Neural progenitor cell (in vitro differentiated cells): ENCODE measurements around the gene PDLIM5. TPM values are rescaled to one million over a fixed set of nuclear protein-coding genes. Genes with fewer than 3 reads are reported as not detected.
"Not testable (repeated sequence)": the region's sequence is repeated elsewhere in the genome, so short reads cannot be mapped to it uniquely, and the experiment has no call there.

Experiments
- DNase-seq: peaks from one replicate; pipeline ENCODE4 v3.0.0-alpha.2; 2016; ENCODE audit warnings: low spot score
- H2AFZ ChIP-seq: fragments of 200-600 bp; sonication (generic); replicated peaks from 2 replicates; pipeline ENCODE4 v1.6.1; 2016; ENCODE audit warnings: antibody characterized with exemption
- H3F3A ChIP-seq: fragments of 200-600 bp; sonication (generic); 2 replicates; pipeline ENCODE4 v1.6.1; 2016; ENCODE audit warnings: antibody characterized with exemption, low read depth
- H3K27ac ChIP-seq: fragments of 200-600 bp; sonication (generic); 2 replicates; pipeline ENCODE4 v1.5.1; 2016; ENCODE audit warnings: mild to moderate bottlenecking
- H3K27me3 ChIP-seq: fragments of 200-600 bp; sonication (generic); 2 replicates; pipeline ENCODE4 v1.6.1; 2016; ENCODE audit warnings: mild to moderate bottlenecking, moderate library complexity
- H3K36me3 ChIP-seq: fragments of 200-600 bp; sonication (generic); 2 replicates; pipeline ENCODE4 v1.5.1; 2016
- H3K4me1 ChIP-seq: fragments of 200-600 bp; sonication (generic); 2 replicates; pipeline ENCODE4 v1.6.1; 2016; ENCODE audit warnings: mixed run types
- H3K4me2 ChIP-seq: fragments of 200-600 bp; sonication (generic); 2 replicates; pipeline ENCODE4 v1.6.1; 2016
- H3K4me3 ChIP-seq: fragments of 200-600 bp; sonication (generic); 2 replicates; pipeline ENCODE4 v1.5.1; 2016
- H3K79me2 ChIP-seq: fragments of 200-600 bp; sonication (generic); 2 replicates; pipeline ENCODE4 v1.6.1; 2016; ENCODE audit warnings: low read depth
- H3K9ac ChIP-seq: fragments of 200-600 bp; sonication (generic); 2 replicates; pipeline ENCODE4 v1.6.1; 2016
- H3K9me3 ChIP-seq: fragments of 200-600 bp; sonication (generic); 2 replicates; pipeline ENCODE4 v1.5.1; 2016; ENCODE audit warnings: low read depth
- H4K20me1 ChIP-seq: fragments of 200-600 bp; sonication (generic); 2 replicates; pipeline ENCODE4 v1.6.1; 2016; ENCODE audit warnings: low read depth
- H3K27ac Mint-ChIP-seq: 3 replicates; pipeline ENCODE4 v1.8.0; 2021; ENCODE audit warnings: mixed read lengths
- H3K27me3 Mint-ChIP-seq: 2 replicates; pipeline ENCODE4 v1.8.0; 2022; ENCODE audit warnings: low read depth, mild to moderate bottlenecking, inconsistent platforms, moderate library complexity, mixed read lengths; ENCODE audit not compliant: insufficient read depth
- H3K36me3 Mint-ChIP-seq: 3 replicates; pipeline ENCODE4 v1.8.0; 2021; ENCODE audit warnings: mixed read lengths
- H3K4me1 Mint-ChIP-seq: 3 replicates; pipeline ENCODE4 v1.8.0; 2021; ENCODE audit warnings: mixed read lengths
- H3K4me3 Mint-ChIP-seq: 3 replicates; pipeline ENCODE4 v1.8.0; 2021; ENCODE audit warnings: mild to moderate bottlenecking, moderate library complexity, mixed read lengths
- H3K9me3 Mint-ChIP-seq: 3 replicates; pipeline ENCODE4 v1.8.0; 2020; ENCODE audit warnings: mixed read lengths
- EZH2 ChIP-seq: fragments of 200-600 bp; sonication (generic); IDR thresholded peaks from 2 replicates; pipeline ENCODE4 v1.6.1; 2017; ENCODE audit warnings: antibody characterized with exemption, mild to moderate bottlenecking, moderate library complexity
- EZH2phosphoT487 ChIP-seq: fragments of 200-600 bp; sonication (generic); IDR thresholded peaks from 2 replicates; pipeline ENCODE4 v1.6.1; 2017; ENCODE audit warnings: antibody characterized with exemption
- total RNA-seq: library from RNA; depleted of rRNA; stranded (reverse); fragments of >200 nt; gene quantifications from 2 replicates; pipeline ENCODE4 v1.2.3, GENCODE V29; 2015; ENCODE audit warnings: low replicate concordance
- TF ChIP-seq, protein P1 (sequence below): fragments of 200-600 bp; sonication (generic); IDR thresholded peaks from 2 replicates; pipeline ENCODE4 v1.5.1; 2017; ENCODE audit warnings: antibody characterized with exemption, mild to moderate bottlenecking

Gene PDLIM5
- total RNA-seq, 1 donor from 2014 or later: 68.4 TPM

DNA sequence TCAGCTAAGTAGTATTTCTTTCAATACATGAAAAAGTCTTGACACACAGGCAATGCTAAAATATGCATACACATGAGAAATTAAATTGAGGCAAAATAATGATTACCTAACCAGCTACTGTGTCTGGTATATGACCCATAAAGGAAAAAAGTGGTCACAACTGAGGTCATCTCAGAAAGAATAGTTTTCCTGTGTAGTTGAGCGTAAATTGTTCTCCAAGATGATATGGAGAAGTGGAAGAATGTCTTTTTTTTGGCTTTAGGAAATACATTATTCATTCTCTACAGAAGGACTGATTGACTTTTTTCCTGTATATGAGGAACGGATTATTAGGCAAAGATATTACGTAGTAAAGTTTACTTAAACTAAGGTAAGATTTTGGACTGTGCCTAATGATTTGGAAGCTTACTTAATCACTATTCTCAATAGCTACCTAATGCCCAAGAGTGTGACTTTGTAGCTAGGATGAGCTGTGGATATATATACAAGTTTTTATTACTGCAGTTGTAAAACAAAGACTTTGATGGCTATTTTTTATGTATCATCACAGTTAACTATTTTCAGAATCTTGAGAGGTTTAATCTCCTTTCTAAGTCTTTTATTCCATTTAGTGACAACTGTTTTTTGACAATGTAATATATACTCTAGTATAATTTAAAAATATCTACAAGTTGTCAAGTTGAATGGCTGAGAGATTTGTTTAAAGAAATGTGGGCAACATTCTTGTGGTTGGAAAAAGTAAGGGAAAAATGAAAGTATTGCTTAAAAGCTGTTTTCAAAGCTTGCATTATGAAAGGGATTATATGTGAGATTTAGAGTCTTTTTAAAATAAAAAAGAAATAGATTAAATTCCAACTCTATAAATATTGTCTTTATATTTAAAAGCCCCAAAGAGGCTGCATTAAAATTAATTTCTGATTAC lies 100.2 kb downstream of the PDLIM5 start:
- no peaks in the 10 kb centered on the region for H3K27me3 Mint-ChIP-seq
- Histone ChIP-seq H3K4me3 (no peak overlapping the region), H3K79me2 (no peaks in the 10 kb centered on the region), H3K27ac (no peak overlapping the region), H3K4me1 (peaks cover 15% of the 10 kb centered on the region), H3K36me3 (no peaks in the 10 kb centered on the region), H2AFZ (no peak overlapping the region), H3K9me3 (no peaks in the 10 kb centered on the region), H4K20me1 (no peaks in the 10 kb centered on the region), H3K27me3 (no peaks in the 10 kb centered on the region), H3F3A (no peaks in the 10 kb centered on the region), H3K9ac (no peak overlapping the region), H3K4me2 (no peak overlapping the region)
- H3K36me3 Mint-ChIP-seq: peaks cover 14% of the 10 kb centered on the region
- H3K27ac Mint-ChIP-seq: no peak overlapping the region
- H3K4me3 Mint-ChIP-seq: no peak overlapping the region
- TF ChIP-seq, protein P1, sequence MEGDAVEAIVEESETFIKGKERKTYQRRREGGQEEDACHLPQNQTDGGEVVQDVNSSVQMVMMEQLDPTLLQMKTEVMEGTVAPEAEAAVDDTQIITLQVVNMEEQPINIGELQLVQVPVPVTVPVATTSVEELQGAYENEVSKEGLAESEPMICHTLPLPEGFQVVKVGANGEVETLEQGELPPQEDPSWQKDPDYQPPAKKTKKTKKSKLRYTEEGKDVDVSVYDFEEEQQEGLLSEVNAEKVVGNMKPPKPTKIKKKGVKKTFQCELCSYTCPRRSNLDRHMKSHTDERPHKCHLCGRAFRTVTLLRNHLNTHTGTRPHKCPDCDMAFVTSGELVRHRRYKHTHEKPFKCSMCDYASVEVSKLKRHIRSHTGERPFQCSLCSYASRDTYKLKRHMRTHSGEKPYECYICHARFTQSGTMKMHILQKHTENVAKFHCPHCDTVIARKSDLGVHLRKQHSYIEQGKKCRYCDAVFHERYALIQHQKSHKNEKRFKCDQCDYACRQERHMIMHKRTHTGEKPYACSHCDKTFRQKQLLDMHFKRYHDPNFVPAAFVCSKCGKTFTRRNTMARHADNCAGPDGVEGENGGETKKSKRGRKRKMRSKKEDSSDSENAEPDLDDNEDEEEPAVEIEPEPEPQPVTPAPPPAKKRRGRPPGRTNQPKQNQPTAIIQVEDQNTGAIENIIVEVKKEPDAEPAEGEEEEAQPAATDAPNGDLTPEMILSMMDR: no peak
- TF ChIP-seq EZH2phosphoT487 (no peak), EZH2 (no peak)
- H3K4me1 Mint-ChIP-seq: peaks cover 7% of the 10 kb centered on the region
- DNase-seq: no peak
- peaks cover 6% of the 10 kb centered on the region for H3K9me3 Mint-ChIP-seq

DNA sequence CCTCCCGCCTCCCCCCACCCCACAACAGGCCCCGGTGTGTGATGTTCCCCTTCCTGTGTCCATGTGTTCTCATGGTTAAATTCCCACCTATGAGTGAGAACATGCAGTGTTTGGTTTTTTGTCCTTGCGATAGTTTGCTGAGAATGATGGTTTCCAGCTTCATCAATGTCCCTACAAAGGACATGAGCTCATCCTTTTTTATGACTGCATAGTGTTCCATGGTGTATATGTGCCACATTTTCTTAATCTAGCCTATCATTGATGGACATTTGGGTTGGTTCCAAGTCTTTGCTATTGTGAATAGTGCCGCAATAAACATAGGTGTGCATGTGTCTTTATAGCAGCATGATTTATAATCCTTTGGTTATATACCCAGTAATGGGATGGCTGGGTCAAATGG lies 104.3 kb downstream of the PDLIM5 start:
- not testable (repeated sequence) for H3K79me2 ChIP-seq, H3F3A ChIP-seq, H3K36me3 Mint-ChIP-seq, H3K27ac ChIP-seq, H3K4me1 Mint-ChIP-seq, H4K20me1 ChIP-seq, H3K27me3 ChIP-seq, H3K9me3 Mint-ChIP-seq, H3K4me3 Mint-ChIP-seq, DNase-seq, H2AFZ ChIP-seq, H3K27ac Mint-ChIP-seq, H3K27me3 Mint-ChIP-seq, H3K36me3 ChIP-seq, H3K4me3 ChIP-seq, H3K9ac ChIP-seq, H3K9me3 ChIP-seq, H3K4me1 ChIP-seq, H3K4me2 ChIP-seq

DNA sequence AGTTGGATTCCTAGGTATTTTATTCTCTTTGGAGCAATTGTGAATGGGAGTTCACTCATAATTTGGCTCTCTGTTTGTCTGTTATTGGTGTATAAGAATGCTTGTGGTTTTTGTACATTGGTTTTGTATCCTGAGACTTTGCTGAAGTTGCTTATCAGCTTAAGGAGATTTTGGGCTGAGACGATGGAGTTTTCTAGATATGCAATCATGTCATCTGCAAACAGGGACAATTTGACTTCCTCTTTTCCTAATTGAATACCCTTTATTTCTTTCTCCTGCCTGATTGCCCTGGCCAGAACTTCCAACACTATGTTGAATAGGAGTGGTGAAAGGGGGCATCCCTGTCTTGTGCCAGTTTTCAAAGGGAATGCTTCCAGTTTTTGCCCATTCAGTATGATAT lies 105.9 kb downstream of the PDLIM5 start:
- H3K79me2 ChIP-seq, H3K4me3 ChIP-seq, H3K4me1 ChIP-seq, DNase-seq, H4K20me1 ChIP-seq, H3K9ac ChIP-seq, H3K9me3 ChIP-seq, H3K4me1 Mint-ChIP-seq, H2AFZ ChIP-seq, H3K36me3 ChIP-seq, H3F3A ChIP-seq, H3K36me3 Mint-ChIP-seq, H3K27me3 ChIP-seq, H3K27ac Mint-ChIP-seq, H3K4me3 Mint-ChIP-seq, H3K27ac ChIP-seq, H3K27me3 Mint-ChIP-seq, H3K9me3 Mint-ChIP-seq, H3K4me2 ChIP-seq: not testable (repeated sequence)

DNA sequence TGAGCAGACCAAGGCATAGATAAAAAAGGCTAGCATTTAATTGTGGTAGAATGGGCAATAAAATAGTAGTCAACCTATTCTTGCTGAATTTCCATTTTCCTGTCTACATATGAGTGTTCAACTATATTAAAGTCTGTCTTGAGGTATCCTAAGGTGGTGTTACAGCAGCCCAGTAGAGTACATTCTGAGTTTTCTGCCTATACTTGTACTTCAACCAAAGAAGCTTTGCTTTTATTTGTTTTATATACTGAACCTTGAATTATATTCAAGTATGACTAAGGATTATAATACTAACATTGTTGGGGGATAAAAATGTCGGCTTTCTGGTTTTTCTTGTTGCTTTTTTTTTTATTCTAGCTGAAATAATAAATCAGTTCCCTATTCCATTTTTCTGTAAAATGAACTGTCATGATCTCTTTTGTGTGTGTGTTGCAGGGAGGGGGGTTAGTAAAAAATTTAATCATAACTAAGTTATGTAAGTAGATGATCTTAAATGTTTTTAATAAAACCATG lies 106.7 kb downstream of the PDLIM5 start:
- Mint-ChIP-seq H3K4me1 (no peaks in the 10 kb centered on the region), H3K36me3 (peaks cover 9% of the 10 kb centered on the region), H3K27me3 (no peaks in the 10 kb centered on the region), H3K27ac (no peak overlapping the region), H3K4me3 (no peak overlapping the region), H3K9me3 (peaks cover 8% of the 10 kb centered on the region)
- H3K9me3 ChIP-seq: no peaks in the 10 kb centered on the region
- H2AFZ ChIP-seq: no peak overlapping the region
- no peaks in the 10 kb centered on the region for H3K27me3 ChIP-seq
- H3K9ac ChIP-seq: no peak overlapping the region
- H3K79me2 ChIP-seq: no peaks in the 10 kb centered on the region
- H3K36me3 ChIP-seq: no peaks in the 10 kb centered on the region
- no peak for DNase-seq
- H3K4me2 ChIP-seq: no peak overlapping the region
- TF ChIP-seq EZH2: no peak
- TF ChIP-seq, protein P1: no peak
- no peak for TF ChIP-seq EZH2phosphoT487
- no peaks in the 10 kb centered on the region for H4K20me1 ChIP-seq
- H3K27ac ChIP-seq: no peak overlapping the region
- H3K4me1 ChIP-seq: no peaks in the 10 kb centered on the region
- H3F3A ChIP-seq: no peaks in the 10 kb centered on the region
- no peak overlapping the region for H3K4me3 ChIP-seq
